NT2/D1 (cell line): Measurements from ENCODE around the gene TRAF7.

Experiments used
- SUZ12 ChIP-seq: IDR thresholded peaks from 2 replicates; pipeline ENCODE4 v1.6.1; 2011; ENCODE audit not compliant: insufficient read length, insufficient read depth; ENCODE audit errors: extremely low read depth
- YY1 ChIP-seq: IDR thresholded peaks from 2 replicates; pipeline ENCODE4 v1.6.1; 2011; ENCODE audit not compliant: insufficient read length, insufficient read depth

DNA sequence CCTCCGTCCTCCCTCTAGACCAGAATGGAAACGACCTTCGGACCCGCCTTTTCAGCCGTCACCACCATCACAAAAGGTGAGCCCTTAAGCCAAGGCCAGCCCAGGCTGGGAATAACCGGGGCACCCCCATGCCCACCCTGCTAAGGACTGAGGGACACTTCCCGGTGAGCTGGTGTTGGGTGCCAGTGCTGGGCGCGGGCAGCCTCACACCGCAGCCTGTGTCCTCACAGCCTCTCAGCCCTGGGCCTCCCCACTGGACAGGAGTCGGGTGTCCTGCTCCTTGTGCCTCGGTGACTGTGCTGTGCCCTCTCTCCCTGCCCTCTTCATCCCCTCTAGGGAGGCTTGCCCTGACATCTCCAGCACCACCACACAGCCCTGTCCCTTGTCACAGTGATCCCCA, 10.3 kb downstream of the TRAF7 start:
- no peak for TF ChIP-seq YY1
- no peak for TF ChIP-seq SUZ12
